Liver (tissue), 9 donors: ENCODE data around the gene GLMN. TPM values are rescaled to one million over a fixed set of nuclear protein-coding genes. Genes with fewer than 3 reads are reported as not detected.

Experiments
- DNase-seq: peaks from one replicate; pipeline ENCODE4 v3.0.0-alpha.2; 2017; ENCODE audit warnings: low spot score
- H3K27ac ChIP-seq, 2 donors: one replicate each; pipeline ENCODE4 v1.7.0; 2013; ENCODE audit warnings: inconsistent platforms in 2 of 2, low read length in 2 of 2, control low read depth in 1 of 2, low read depth in 1 of 2, mild to moderate bottlenecking in 1 of 2
- H3K27me3 ChIP-seq, 4 donors: one replicate each; pipeline versions ENCODE4 v1.6.1 to v1.7.0; 2013; ENCODE audit warnings: low read length in 3 of 4, inconsistent platforms in 1 of 4, mild to moderate bottlenecking in 1 of 4, moderate library complexity in 1 of 4; ENCODE audit not compliant: control insufficient read depth in 4 of 4, insufficient read depth in 4 of 4
- H3K36me3 ChIP-seq, 4 donors: one replicate each; pipeline versions ENCODE4 v1.6.1 to v1.7.0; 2013; ENCODE audit warnings: low read length in 3 of 4, mild to moderate bottlenecking in 3 of 4, low read depth in 1 of 4, moderate library complexity in 1 of 4; ENCODE audit not compliant: control insufficient read depth in 4 of 4, insufficient read depth in 3 of 4
- H3K4me1 ChIP-seq, 4 donors: one replicate each; pipeline versions ENCODE4 v1.6.1 to v1.7.0; 2013; ENCODE audit warnings: low read length in 3 of 4, mild to moderate bottlenecking in 3 of 4, moderate library complexity in 1 of 4; ENCODE audit not compliant: control insufficient read depth in 4 of 4, insufficient read depth in 4 of 4
- H3K4me3 ChIP-seq, 3 donors: one replicate each; pipeline versions ENCODE4 v1.6.1 to v1.7.0; 2013; ENCODE audit warnings: low read length in 3 of 3, control low read depth in 1 of 3, low read depth in 1 of 3, mild to moderate bottlenecking in 1 of 3
- H3K9ac ChIP-seq, 2 donors: one replicate each; pipeline ENCODE4 v1.7.0; 2013; ENCODE audit warnings: low read length in 2 of 2, mild to moderate bottlenecking in 2 of 2, moderate library complexity in 2 of 2, control low read depth in 1 of 2, low read depth in 1 of 2
- H3K9me3 ChIP-seq, 4 donors: one replicate each; pipeline versions ENCODE4 v1.6.1 to v1.7.0; 2013; ENCODE audit warnings: low read length in 3 of 4; ENCODE audit not compliant: control insufficient read depth in 4 of 4
- ATF3 ChIP-seq: IDR thresholded peaks from 2 replicates; pipeline ENCODE4 v1.6.1; 2016; ENCODE audit warnings: antibody characterized with exemption
- FOXA1 ChIP-seq: IDR thresholded peaks from 2 replicates; pipeline ENCODE4 v1.6.1; 2016; ENCODE audit warnings: antibody characterized with exemption
- FOXA2 ChIP-seq: IDR thresholded peaks from 2 replicates; pipeline ENCODE4 v1.6.1; 2016; ENCODE audit warnings: antibody characterized with exemption
- GABPA ChIP-seq, 2 donors: IDR thresholded peaks in 1 of 2; conservative IDR thresholded peaks in 1 of 2; 2 replicates each; pipeline ENCODE4 v1.6.1; 2016; ENCODE audit warnings: antibody characterized with exemption in 2 of 2, mild to moderate bottlenecking in 1 of 2, moderate library complexity in 1 of 2
- HNF4A ChIP-seq, 2 donors: conservative IDR thresholded peaks; 2 replicates each; pipeline ENCODE4 v1.6.1; 2016; ENCODE audit warnings: antibody characterized with exemption in 2 of 2, mild to moderate bottlenecking in 2 of 2
- JUND ChIP-seq, 2 donors: IDR thresholded peaks; 2 replicates each; pipeline ENCODE4 v1.6.1; 2016; ENCODE audit warnings: antibody characterized with exemption in 2 of 2
- NR2F2 ChIP-seq: IDR thresholded peaks from 2 replicates; pipeline ENCODE4 v1.6.1; 2016; ENCODE audit warnings: antibody characterized with exemption
- RAD21 ChIP-seq, 2 donors: IDR thresholded peaks; 2 replicates each; pipeline ENCODE4 v1.6.1; 2016; ENCODE audit warnings: antibody characterized with exemption in 2 of 2, mild to moderate bottlenecking in 2 of 2
- RXRA ChIP-seq, 2 donors: IDR thresholded peaks; 2 replicates each; pipeline ENCODE4 v1.6.1; 2017 to 2018; ENCODE audit warnings: antibody characterized with exemption in 2 of 2, mild to moderate bottlenecking in 1 of 2
- SP1 ChIP-seq: IDR thresholded peaks from 2 replicates; pipeline ENCODE4 v1.6.1; 2018; ENCODE audit warnings: antibody characterized with exemption, mild to moderate bottlenecking
- TAF1 ChIP-seq: conservative IDR thresholded peaks from 2 replicates; pipeline ENCODE4 v1.6.1; 2016; ENCODE audit warnings: antibody characterized with exemption, mild to moderate bottlenecking
- YY1 ChIP-seq: IDR thresholded peaks from 2 replicates; pipeline ENCODE4 v1.6.1; 2016; ENCODE audit warnings: antibody characterized with exemption, mild to moderate bottlenecking
- WGBS: extraction: QIAGEN DNeasy Blood & Tissue Kit; methylation state at CpG from one replicate; pipeline ENCODE4 v1.1.7; 2013; 5-methylcytosine and 5-hydroxymethylcytosine counted together
- polyA plus RNA-seq, 2 donors: library from polyadenylated mRNA; stranded (reverse) in 1 of 2; unstranded in 1 of 2; fragments of 200-250 nt in 1 of 2; fragments of >200 nt in 1 of 2; fragmentation: Nextera tagmentation in 1 of 2; extraction: Ambion mirVana in 1 of 2; gene quantifications; one replicate each; pipeline versions ENCODE4 v1.2.1 to v1.2.3, GENCODE V29; 2013 to 2015
- total RNA-seq, 2 donors: library from RNA; depleted of rRNA; stranded (reverse); fragments of >200 nt; gene quantifications; one replicate each; pipeline ENCODE4 v1.2.3, GENCODE V29; 2014
- donor health status: healthy.
- donor health status: healthy.
- donor health status: healthy.
- donor health status: healthy.
- donor health status: healthy.

GLMN gene
- total and polyA plus RNA-seq, 4 donors = 1.1 to 3.7 (median 3.2) TPM

DNA sequence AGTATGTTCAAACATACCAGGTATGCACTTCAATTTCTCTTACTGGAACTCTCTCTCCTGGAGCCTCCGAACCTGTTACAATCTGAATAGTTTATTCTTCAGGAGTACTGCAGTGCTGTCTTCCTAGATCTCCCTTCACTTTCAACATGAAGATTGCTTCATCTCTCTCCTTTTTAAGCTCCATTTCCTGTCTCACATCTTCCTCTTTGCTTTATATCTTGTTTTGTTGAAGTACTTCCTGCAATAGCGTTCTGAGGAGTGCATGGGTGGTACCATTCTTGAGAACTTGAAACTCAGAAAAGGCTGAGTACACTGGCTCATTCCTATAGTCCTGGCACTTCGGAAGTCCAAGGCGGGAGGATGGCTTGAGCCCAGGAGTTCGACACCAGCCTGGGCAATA, 96.8 kb downstream of the GLMN start:
- Histone ChIP-seq H3K27ac (no peak overlapping the region), H3K9me3 (peaks cover 0 to 3% (median 2%) of the 10 kb centered on the region in 4 donors), H3K4me3 (no peak overlapping the region), H3K4me1 (no peaks in the 10 kb centered on the region), H3K36me3 (no peaks in the 10 kb centered on the region), H3K27me3 (no peaks in the 10 kb centered on the region), H3K9ac (no peak overlapping the region)
- TF ChIP-seq NR2F2 = no peak
- no peak for TF ChIP-seq TAF1
- no peak for TF ChIP-seq RXRA (IDR thresholded peaks at IDR 0.05)
- no peak for TF ChIP-seq SP1
- TF ChIP-seq HNF4A (conservative IDR thresholded peaks at IDR 0.05) = no peak
- no peak for TF ChIP-seq FOXA1
- no peak for TF ChIP-seq ATF3
- no peak for TF ChIP-seq JUND (IDR thresholded peaks at IDR 0.05)
- no peak for TF ChIP-seq FOXA2
- no peak for TF ChIP-seq RAD21 (IDR thresholded peaks at IDR 0.05)
- no peak for TF ChIP-seq YY1
- no peak for TF ChIP-seq GABPA (IDR thresholded peaks at IDR 0.05 in 1 of 2, conservative IDR thresholded peaks at IDR 0.05 in 1 of 2)
- 84% methylated on average over 5 of the region's 5 CpGs for WGBS
- DNase-seq = no peak

Other genes starting within 250 kb of the GLMN start
- under 1 TPM in 1 of 2 donors, not detected in 1; 0.09 TPM for gene SETSIP, start 223.6 kb downstream of the GLMN start, total RNA-seq
- not detected for gene SETSIP, start 223.6 kb downstream of the GLMN start, polyA plus RNA-seq
- 1 to 10 TPM; 1.8 TPM for gene BTBD8, start 218.6 kb downstream of the GLMN start, total RNA-seq
- gene BTBD8, start 218.6 kb downstream of the GLMN start, polyA plus RNA-seq = under 1 TPM; 0.47 to 0.53 TPM
- not detected for gene C1orf146, start 81.1 kb downstream of the GLMN start, total RNA-seq
- gene C1orf146, start 81.1 kb downstream of the GLMN start, polyA plus RNA-seq = not detected
- gene RPAP2, start 72 bp upstream of the GLMN start, total RNA-seq = 1 to 10 TPM; 2.7 to 4.9 TPM
- 1 to 10 TPM; 4.0 to 8.6 TPM for gene RPAP2, start 72 bp upstream of the GLMN start, polyA plus RNA-seq
- gene GFI1, start 187.9 kb upstream of the GLMN start, total RNA-seq = 1 to 10 TPM in 1 of 2 donors, under 1 TPM in 1; 0.67 to 3.9 TPM
- under 1 TPM; 0.22 to 0.43 TPM for gene GFI1, start 187.9 kb upstream of the GLMN start, polyA plus RNA-seq